ENCODE data around the gene MYH3.

DNA sequence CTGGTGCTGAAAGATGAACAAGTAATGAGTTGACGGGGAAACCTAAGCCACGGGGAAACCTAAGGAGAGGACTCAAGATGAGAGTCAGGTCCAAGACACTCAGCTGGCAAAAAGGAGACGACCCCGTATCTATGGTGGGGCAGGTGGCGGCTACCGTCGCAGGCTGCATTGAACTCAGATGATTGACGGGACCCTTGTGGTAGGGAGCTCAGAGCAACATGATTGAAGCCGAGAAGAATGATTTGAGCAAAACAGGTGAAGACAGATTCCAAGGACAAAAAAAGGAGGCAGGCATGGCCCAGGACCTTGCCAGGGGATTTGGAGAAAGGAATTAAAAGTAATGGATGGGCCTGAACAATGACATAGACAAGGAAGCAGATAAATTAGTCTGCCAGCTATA, 7.5 kb upstream of the MYH3 start:
- TF ChIP-seq, protein P1, sequence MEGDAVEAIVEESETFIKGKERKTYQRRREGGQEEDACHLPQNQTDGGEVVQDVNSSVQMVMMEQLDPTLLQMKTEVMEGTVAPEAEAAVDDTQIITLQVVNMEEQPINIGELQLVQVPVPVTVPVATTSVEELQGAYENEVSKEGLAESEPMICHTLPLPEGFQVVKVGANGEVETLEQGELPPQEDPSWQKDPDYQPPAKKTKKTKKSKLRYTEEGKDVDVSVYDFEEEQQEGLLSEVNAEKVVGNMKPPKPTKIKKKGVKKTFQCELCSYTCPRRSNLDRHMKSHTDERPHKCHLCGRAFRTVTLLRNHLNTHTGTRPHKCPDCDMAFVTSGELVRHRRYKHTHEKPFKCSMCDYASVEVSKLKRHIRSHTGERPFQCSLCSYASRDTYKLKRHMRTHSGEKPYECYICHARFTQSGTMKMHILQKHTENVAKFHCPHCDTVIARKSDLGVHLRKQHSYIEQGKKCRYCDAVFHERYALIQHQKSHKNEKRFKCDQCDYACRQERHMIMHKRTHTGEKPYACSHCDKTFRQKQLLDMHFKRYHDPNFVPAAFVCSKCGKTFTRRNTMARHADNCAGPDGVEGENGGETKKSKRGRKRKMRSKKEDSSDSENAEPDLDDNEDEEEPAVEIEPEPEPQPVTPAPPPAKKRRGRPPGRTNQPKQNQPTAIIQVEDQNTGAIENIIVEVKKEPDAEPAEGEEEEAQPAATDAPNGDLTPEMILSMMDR (IDR thresholded peaks at IDR 0.05; ENCODE audit: low read depth, low read length, poor library complexity, severe bottlenecking): no peak
- no peak for TF ChIP-seq EZH2phosphoT487 (IDR thresholded peaks at IDR 0.05; ENCODE audit: borderline replicate concordance, low read length)

Data from DOHH2 (cell line).